Measurements from ENCODE around the gene STK38.

STK38 gene

DNA sequence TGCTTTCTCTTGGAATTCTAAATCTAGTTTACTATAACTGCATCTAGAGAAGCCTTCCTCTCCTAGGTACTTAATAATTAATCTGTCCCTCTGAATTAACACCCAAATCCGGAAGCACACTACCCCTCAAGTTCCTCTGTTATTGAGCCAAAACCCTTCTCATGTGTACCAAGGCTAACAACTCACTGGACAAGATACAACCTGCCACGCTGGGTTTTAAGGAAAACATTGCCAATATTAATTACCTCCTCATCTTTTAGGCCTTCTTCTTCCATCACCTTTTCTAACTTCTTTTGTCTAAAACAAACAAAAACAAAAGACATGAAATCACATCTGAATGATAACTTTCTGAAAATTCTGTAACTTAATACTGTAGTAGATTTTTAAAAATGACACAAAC is 21.9 kb downstream of the STK38 start:
- TF ChIP-seq, protein P1, sequence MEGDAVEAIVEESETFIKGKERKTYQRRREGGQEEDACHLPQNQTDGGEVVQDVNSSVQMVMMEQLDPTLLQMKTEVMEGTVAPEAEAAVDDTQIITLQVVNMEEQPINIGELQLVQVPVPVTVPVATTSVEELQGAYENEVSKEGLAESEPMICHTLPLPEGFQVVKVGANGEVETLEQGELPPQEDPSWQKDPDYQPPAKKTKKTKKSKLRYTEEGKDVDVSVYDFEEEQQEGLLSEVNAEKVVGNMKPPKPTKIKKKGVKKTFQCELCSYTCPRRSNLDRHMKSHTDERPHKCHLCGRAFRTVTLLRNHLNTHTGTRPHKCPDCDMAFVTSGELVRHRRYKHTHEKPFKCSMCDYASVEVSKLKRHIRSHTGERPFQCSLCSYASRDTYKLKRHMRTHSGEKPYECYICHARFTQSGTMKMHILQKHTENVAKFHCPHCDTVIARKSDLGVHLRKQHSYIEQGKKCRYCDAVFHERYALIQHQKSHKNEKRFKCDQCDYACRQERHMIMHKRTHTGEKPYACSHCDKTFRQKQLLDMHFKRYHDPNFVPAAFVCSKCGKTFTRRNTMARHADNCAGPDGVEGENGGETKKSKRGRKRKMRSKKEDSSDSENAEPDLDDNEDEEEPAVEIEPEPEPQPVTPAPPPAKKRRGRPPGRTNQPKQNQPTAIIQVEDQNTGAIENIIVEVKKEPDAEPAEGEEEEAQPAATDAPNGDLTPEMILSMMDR (IDR thresholded peaks at IDR 0.05; ENCODE audit: low read depth, low read length), result no peak
- no peak overlapping the region for H3K4me3 ChIP-seq (ENCODE audit: low read depth, low read length)
- in situ Hi-C loops (cut with HindIII; ENCODE audit: low sequenced_read_pairs), result no loop called here
- DNase-seq (ENCODE audit: low read depth, low spot score), result no peak

DNA sequence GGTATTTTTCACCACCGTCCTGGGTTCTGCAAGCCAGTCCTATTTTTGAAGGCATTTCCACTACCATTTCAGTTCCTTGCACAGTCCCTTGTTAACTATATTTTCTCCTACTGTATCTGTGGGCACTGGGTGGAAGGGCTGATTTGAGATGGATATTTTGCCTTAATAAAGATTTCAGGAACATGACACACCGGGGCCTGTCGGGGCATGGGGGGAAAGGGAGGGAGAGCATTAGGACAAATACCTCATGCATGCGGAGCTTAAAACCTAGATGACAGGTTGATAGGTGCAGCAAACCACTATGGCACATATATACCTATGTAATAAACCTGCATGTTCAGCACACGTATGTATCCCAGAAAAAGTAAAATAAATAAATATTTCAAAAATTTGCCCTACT is 22.4 kb downstream of the STK38 start:
- in situ Hi-C loops (cut with HindIII; ENCODE audit: low sequenced_read_pairs), result no loop called here
- TF ChIP-seq, protein P1 (IDR thresholded peaks at IDR 0.05; ENCODE audit: low read depth, low read length), result no peak
- no peak overlapping the region for H3K4me3 ChIP-seq (ENCODE audit: low read depth, low read length)
- DNase-seq (ENCODE audit: low read depth, low spot score), result no peak

DNA sequence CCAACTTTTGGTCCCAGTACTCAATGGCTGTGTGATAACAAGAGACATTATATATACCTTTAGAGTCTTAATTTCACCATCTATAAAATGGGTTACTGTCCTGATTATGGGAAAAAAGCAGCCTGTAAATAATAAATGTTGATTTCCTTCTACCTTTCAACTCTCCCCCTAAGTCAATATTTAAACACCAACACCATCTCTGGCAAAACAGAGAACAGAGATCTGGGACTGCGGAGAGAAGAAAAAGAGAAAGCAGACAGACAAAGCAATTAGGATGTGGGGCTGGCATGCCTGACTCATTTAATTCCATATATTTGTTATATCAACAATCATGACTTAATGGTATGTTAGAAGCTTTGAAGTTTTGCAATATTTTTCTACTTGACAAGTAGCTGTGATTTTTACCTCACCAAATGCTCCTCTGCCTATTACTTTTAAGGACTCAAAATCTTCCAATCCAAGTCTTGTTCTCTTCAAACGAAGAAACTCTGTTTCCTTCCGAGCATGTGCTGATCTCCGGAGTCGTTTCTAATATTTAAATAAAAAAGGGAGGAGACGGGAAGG is 23.3 kb downstream of the STK38 start:
- in situ Hi-C loops (cut with HindIII; ENCODE audit: low sequenced_read_pairs), result no loop called here
- TF ChIP-seq, protein P1 (IDR thresholded peaks at IDR 0.05; ENCODE audit: low read depth, low read length), result no peak

DNA sequence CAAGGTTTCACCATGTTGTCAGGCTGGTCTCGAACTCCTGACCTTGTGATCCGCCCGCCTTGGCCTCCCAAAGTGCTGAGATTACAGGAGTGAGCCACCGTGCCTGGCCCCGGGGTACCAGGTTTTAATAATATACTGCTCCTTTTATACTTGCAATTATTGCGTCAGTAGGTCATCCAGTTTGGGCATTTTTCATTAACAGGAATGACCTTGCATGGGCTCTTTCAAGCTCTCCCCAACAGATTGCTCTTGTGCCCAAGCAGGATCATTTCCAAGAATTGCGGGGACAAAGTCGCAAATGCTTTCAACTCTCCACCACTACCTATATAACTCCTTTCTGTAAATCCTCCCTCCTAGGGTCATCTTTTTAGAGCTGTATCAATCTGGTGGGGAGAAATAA is 23.8 kb downstream of the STK38 start:
- DNase-seq (ENCODE audit: low read depth, low spot score), result no peak
- TF ChIP-seq, protein P1 (IDR thresholded peaks at IDR 0.05; ENCODE audit: low read depth, low read length), result no peak
- in situ Hi-C loops (cut with HindIII; ENCODE audit: low sequenced_read_pairs), result no loop called here
- no peak overlapping the region for H3K4me3 ChIP-seq (ENCODE audit: low read depth, low read length)

More for the DNA sequence above, 23.3 kb downstream of the STK38 start:
- DNase-seq (ENCODE audit: low read depth, low spot score), result no peak
- H3K4me3 ChIP-seq (ENCODE audit: low read depth, low read length), result no peak overlapping the region

DNA sequence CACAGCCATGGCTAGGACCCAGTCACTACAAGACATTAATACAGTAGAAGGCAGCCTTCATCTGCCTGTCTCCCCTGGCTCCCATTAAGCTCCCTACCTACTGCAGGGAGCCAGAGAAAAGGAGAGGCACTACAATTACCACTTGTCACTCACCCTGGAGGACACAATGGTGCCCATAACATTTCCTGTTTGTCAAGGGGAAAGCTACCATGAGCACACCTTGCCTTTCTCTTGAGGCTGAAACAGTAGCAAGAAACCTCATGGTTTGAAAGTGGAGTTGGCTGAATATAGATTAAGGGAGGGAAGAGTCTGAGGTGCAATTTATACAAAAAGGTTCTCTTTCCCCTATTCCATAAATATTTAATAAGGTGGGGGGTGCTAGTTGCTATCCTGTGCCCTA is 27.9 kb downstream of the STK38 start:
- DNase-seq (ENCODE audit: low read depth, low spot score), result no peak
- in situ Hi-C loops (cut with HindIII; ENCODE audit: low sequenced_read_pairs), result no loop called here
- H3K4me3 ChIP-seq (ENCODE audit: low read depth, low read length), result no peak overlapping the region
- TF ChIP-seq, protein P1 (IDR thresholded peaks at IDR 0.05; ENCODE audit: low read depth, low read length), result no peak

DNA sequence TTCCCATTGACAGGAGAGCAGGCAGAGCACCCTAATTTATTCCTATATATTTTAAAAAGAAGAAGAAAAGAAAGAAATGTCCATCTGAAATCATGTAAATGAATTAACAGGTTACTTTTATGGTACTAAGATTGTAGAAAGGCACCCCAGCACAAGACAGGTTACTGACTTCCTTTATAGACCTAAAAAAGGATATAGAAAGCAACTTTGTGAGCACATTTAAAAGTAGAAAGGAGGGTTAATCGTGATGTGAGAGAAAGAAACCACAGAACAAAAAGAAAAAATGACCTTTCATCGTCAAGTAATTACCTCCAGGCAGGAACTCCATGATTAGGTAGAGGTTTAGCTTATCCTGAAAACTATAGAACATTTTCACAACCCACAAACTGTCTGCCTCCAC is 29.9 kb downstream of the STK38 start:
- no peak for DNase-seq (ENCODE audit: low read depth, low spot score)
- TF ChIP-seq, protein P1 (IDR thresholded peaks at IDR 0.05; ENCODE audit: low read depth, low read length), result no peak
- no peak overlapping the region for H3K4me3 ChIP-seq (ENCODE audit: low read depth, low read length)
- in situ Hi-C loops (cut with HindIII; ENCODE audit: low sequenced_read_pairs), result no loop called here

DNA sequence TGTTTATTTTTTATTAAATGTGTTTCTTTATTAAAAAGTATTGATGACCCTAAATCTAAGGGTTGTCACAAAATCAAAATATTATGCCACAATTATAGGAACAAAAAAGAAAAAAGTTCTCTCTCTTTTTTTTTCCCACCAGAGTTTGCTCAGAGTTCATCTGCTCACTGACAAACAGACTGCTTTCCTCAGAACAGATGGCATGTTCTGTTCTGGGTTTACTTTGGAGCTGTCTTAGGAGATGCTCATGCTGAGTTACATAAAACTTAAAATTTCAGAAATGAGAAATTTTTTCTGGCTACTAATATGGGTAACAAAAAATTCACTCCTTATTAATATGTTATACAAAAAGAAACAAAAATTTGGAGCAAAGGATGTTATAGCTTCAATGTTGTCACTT is 30.3 kb downstream of the STK38 start:
- H3K4me3 ChIP-seq (ENCODE audit: low read depth, low read length), result no peak overlapping the region
- TF ChIP-seq, protein P1 (IDR thresholded peaks at IDR 0.05; ENCODE audit: low read depth, low read length), result no peak
- in situ Hi-C loops (cut with HindIII; ENCODE audit: low sequenced_read_pairs), result no loop called here
- DNase-seq (ENCODE audit: low read depth, low spot score), result no peak

Data from astrocyte of the spinal cord (primary cell).